Right lobe of liver (tissue), 4 donors: ENCODE data around the gene ACAP3.

Experiments used
- CTCF ChIP-seq, 4 donors: fragments of 200-600 bp in 3 of 4; fragments of 450-650 bp in 1 of 4; IDR thresholded peaks; one replicate each; pipeline versions ENCODE4 v1.5.1 to v1.8.0; 2016 to 2022; ENCODE audit warnings: antibody characterized with exemption in 4 of 4, mild to moderate bottlenecking in 2 of 4
- POLR2A ChIP-seq: fragments of 450-650 bp; IDR thresholded peaks from one replicate; pipeline ENCODE4 v1.6.1; 2017; ENCODE audit warnings: antibody characterized with exemption, mild to moderate bottlenecking
- donor health status: DM: no; HTN: no; CAD: no.
- donor health status: DM: no; HTN: no; CAD: no.
- donor health status: DM: no; HTN: yes; CAD: no.

GRCh38 chr1:1303736-1304135, 4.0 kb downstream of the ACAP3 start:
- no peak for TF ChIP-seq CTCF (IDR thresholded peaks at IDR 0.05)
- no peak for TF ChIP-seq POLR2A
